Endothelial cell of umbilical vein (primary cell): ENCODE results near the gene SNRNP27. TPM values are rescaled to one million over a fixed set of nuclear protein-coding genes. Genes with fewer than 3 reads are reported as not detected.

ENCODE experiments used
- BruUV-seq: library from RNA; stranded (reverse); fragments of 400-500 nt; replicated peaks from 2 replicates; lab custom pipeline; 2021; lab: Mats Ljungman, UMichigan
- CTCF ChIA-PET: fragments of 300-600, 350-600 bp; sonication (Branson Sonifier 250); formaldehyde crosslinking; loops from one replicate; lab custom pipeline; 2021; ENCODE audit warnings: antibody characterized with exemption, inconsistent platforms; lab: Charles Lee
- POLR2A ChIA-PET: fragments of 300-600, 350-600 bp; sonication (Branson Sonifier 250); formaldehyde crosslinking; loops from one replicate; lab custom pipeline; 2021; ENCODE audit warnings: antibody characterized with exemption, inconsistent platforms; lab: Charles Lee
- DNase-seq: peaks from one replicate; pipeline ENCODE4 v3.0.0-alpha.2; 2011; ENCODE audit warnings: low read depth, low spot score
- FAIRE-seq: peaks from 2 replicates; lab custom pipeline; 2011; peaks lifted over from hg19 to GRCh38; lab: Jason Lieb, UNC
- H2AFZ ChIP-seq: 2 replicates; pipeline ENCODE4 v1.6.0; 2012; ENCODE audit warnings: low read depth, low read length, control low read depth, inconsistent platforms
- H3K27ac ChIP-seq: 2 replicates; pipeline ENCODE4 v1.5.1; 2011; ENCODE audit warnings: low read depth, mild to moderate bottlenecking, control low read depth, low read length, moderate library complexity; ENCODE audit not compliant: insufficient read depth
- H3K27me3 ChIP-seq, 2 experiments: 2 replicates each; pipeline versions ENCODE4 v1.6.0 to v1.6.1; 2011; ENCODE audit warnings: low read length in 2 of 2, mixed read lengths in 1 of 2; ENCODE audit not compliant: control insufficient read depth in 2 of 2, insufficient read depth in 2 of 2
- H3K36me3 ChIP-seq, 2 experiments: 2 replicates in 1 of 2; 3 replicates in 1 of 2; pipeline ENCODE4 v1.5.1; 2011; ENCODE audit warnings: low read length in 2 of 2, mild to moderate bottlenecking in 1 of 2, moderate library complexity in 1 of 2; ENCODE audit not compliant: control insufficient read depth in 2 of 2, insufficient read depth in 2 of 2; ENCODE audit errors: extremely low read depth in 1 of 2
- H3K4me1 ChIP-seq: 3 replicates; pipeline ENCODE4 v1.5.1; 2011; ENCODE audit warnings: mild to moderate bottlenecking, low read length; ENCODE audit not compliant: control insufficient read depth, insufficient read depth; ENCODE audit errors: extremely low read depth
- H3K4me2 ChIP-seq: 2 replicates; pipeline ENCODE4 v1.6.1; 2011; ENCODE audit warnings: low read length, control low read depth, mixed read lengths; ENCODE audit not compliant: insufficient read depth
- H3K4me3 ChIP-seq, 3 experiments: fragments of 200-600 bp in 1 of 3; sonication (generic), shearing (Covaris generic) in 1 of 3; replicated peaks in 1 of 3; 2 replicates each; pipeline ENCODE4 v1.5.1; 2011 to 2016; ENCODE audit warnings: control low read depth in 3 of 3, low read length in 3 of 3, mild to moderate bottlenecking in 2 of 3, inconsistent platforms in 1 of 3, low read depth in 1 of 3, moderate library complexity in 1 of 3; ENCODE audit not compliant: insufficient read depth in 1 of 3
- H3K79me2 ChIP-seq: 2 replicates; pipeline ENCODE4 v1.6.0; 2012; ENCODE audit warnings: low read length, inconsistent platforms; ENCODE audit not compliant: control insufficient read depth, insufficient read depth
- H3K9ac ChIP-seq: replicated peaks from 2 replicates; pipeline ENCODE3; 2011; ENCODE audit warnings: low read length, control low read depth; ENCODE audit not compliant: insufficient read depth; ENCODE audit errors: extremely low read depth
- H3K9me1 ChIP-seq: replicated peaks from 3 replicates; pipeline ENCODE4 v1.6.0; 2011; ENCODE audit warnings: mild to moderate bottlenecking, low read length; ENCODE audit not compliant: control insufficient read depth, insufficient read depth; ENCODE audit errors: extremely low read depth
- H3K9me3 ChIP-seq: replicated peaks from 2 replicates; pipeline ENCODE4 v1.5.1; 2012; ENCODE audit warnings: low read length, inconsistent platforms; ENCODE audit not compliant: control insufficient read depth, insufficient read depth
- H4K20me1 ChIP-seq: replicated peaks from 2 replicates; pipeline ENCODE3; 2011; ENCODE audit warnings: mild to moderate bottlenecking, low read length; ENCODE audit not compliant: control insufficient read depth, insufficient read depth; ENCODE audit errors: extremely low read depth
- EZH2 ChIP-seq: IDR thresholded peaks from 2 replicates; pipeline ENCODE4 v1.6.1; 2012; ENCODE audit warnings: borderline replicate concordance, low read depth, mild to moderate bottlenecking, moderate library complexity, low read length, inconsistent platforms; ENCODE audit not compliant: severe bottlenecking
- FOS ChIP-seq: IDR thresholded peaks from 2 replicates; pipeline ENCODE4 v1.6.1; 2011; ENCODE audit warnings: mild to moderate bottlenecking, low read length, moderate library complexity, borderline replicate concordance; ENCODE audit not compliant: insufficient read depth
- GATA2 ChIP-seq: IDR thresholded peaks from 2 replicates; pipeline ENCODE4 v1.7.0; 2011; ENCODE audit warnings: low read depth, mild to moderate bottlenecking, moderate library complexity, mixed read lengths, low read length; ENCODE audit not compliant: insufficient read length, insufficient read depth
- JUN ChIP-seq: IDR thresholded peaks from 2 replicates; pipeline ENCODE4 v1.6.1; 2011; ENCODE audit warnings: borderline replicate concordance, low read depth; ENCODE audit not compliant: insufficient read length, insufficient read depth
- MYC ChIP-seq: IDR thresholded peaks from one replicate; pipeline ENCODE4 v1.6.1; 2011; ENCODE audit warnings: mild to moderate bottlenecking, low read depth, low read length
- POLR2A ChIP-seq: IDR thresholded peaks from 2 replicates; pipeline ENCODE4 v1.6.1; 2012; ENCODE audit warnings: low read depth, mild to moderate bottlenecking, control low read depth, low read length
- POLR2AphosphoS5 ChIP-seq: IDR thresholded peaks from 2 replicates; pipeline ENCODE4 v1.6.1; 2012; ENCODE audit warnings: low read depth, mild to moderate bottlenecking, control low read depth, low read length, moderate library complexity; ENCODE audit not compliant: insufficient read depth
- dilution Hi-C: fragments of 300-500 bp; cut with MboI; formaldehyde crosslinking; loops from one replicate; pipeline ENCODE4 v1.15.0; 2019; ENCODE audit warnings: low sequenced_read_pairs; ENCODE audit not compliant: extremely low pct_ligation_motif_present
- intact Hi-C: fragments of 100-400 bp; cut with micrococcal nuclease; formaldehyde crosslinking; loops from one replicate; pipeline ENCODE4 v1.10.0; 2022
- polyA plus RNA-seq, 4 experiments: library from polyadenylated mRNA; depleted of rRNA in 3 of 4; stranded (reverse) in 3 of 4; unstranded in 1 of 4; fragments of >200 nt; gene quantifications; 2 replicates each; pipeline versions ENCODE4 v1.2.1 to v1.2.3, GENCODE V29; 2011 to 2012; ENCODE audit warnings: missing spikeins in 1 of 4
- total RNA-seq: library from RNA; stranded (reverse); gene quantifications from 2 replicates; pipeline ENCODE4 v1.2.3, GENCODE V29; 2021
- TF ChIP-seq, protein P1 (sequence below): IDR thresholded peaks from 2 replicates; pipeline ENCODE4 v1.6.1; 2011; ENCODE audit not compliant: insufficient read depth, insufficient read length
- TF ChIP-seq, protein P2 (sequence below), 2 donors: IDR thresholded peaks; 1 replicate in 1 of 2; 2 replicates in 1 of 2; pipeline ENCODE4 v1.5.1; 2011; ENCODE audit warnings: low read length in 2 of 2, mild to moderate bottlenecking in 2 of 2, moderate library complexity in 2 of 2, control low read depth in 1 of 2, inconsistent platforms in 1 of 2, low read depth in 1 of 2; ENCODE audit not compliant: insufficient read depth in 1 of 2; ENCODE audit errors: extremely low read depth in 1 of 2

The SNRNP27 gene
- total and polyA plus RNA-seq, 2 donors (not counting 3 experiments of a cell fraction or from before 2014, with no cell fraction given), result 12.7 to 50.6 TPM

DNA sequence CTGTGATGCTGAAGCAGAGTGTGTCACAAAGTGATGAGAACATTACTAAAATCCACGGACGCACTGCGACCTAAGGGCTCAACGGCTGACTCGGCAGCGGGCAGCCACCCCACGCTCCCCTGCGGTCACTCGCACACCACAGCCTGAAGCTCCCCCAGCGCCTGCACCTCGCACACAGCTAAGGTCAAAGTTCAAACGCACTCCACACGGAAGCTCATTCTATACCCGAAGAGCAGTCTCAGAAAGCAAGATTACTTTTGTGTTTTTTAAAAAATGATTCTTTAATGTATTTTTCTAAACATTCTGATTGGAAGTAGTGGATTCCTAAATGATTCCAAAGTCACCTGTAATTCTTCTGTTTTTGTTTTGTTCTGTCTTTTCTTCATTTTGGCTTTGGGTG is 46.0 kb downstream of the SNRNP27 start:
- no peaks in the 10 kb centered on the region for H3K27me3 ChIP-seq
- no peaks in the 10 kb centered on the region for H3K9me3 ChIP-seq
- H3K9ac ChIP-seq, result no peak overlapping the region
- POLR2A ChIA-PET, result no interaction called here
- intact Hi-C loops, result no loop called here
- peaks cover 17 to 21% of the 10 kb centered on the region in 2 experiments for H3K36me3 ChIP-seq
- TF ChIP-seq MYC (no peak), POLR2A (no peak), FOS (no peak), GATA2 (no peak), JUN (no peak), EZH2 (no peak), POLR2AphosphoS5 (no peak)
- TF ChIP-seq, protein P1, sequence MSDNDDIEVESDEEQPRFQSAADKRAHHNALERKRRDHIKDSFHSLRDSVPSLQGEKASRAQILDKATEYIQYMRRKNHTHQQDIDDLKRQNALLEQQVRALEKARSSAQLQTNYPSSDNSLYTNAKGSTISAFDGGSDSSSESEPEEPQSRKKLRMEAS, result no peak
- TF ChIP-seq, protein P2, sequence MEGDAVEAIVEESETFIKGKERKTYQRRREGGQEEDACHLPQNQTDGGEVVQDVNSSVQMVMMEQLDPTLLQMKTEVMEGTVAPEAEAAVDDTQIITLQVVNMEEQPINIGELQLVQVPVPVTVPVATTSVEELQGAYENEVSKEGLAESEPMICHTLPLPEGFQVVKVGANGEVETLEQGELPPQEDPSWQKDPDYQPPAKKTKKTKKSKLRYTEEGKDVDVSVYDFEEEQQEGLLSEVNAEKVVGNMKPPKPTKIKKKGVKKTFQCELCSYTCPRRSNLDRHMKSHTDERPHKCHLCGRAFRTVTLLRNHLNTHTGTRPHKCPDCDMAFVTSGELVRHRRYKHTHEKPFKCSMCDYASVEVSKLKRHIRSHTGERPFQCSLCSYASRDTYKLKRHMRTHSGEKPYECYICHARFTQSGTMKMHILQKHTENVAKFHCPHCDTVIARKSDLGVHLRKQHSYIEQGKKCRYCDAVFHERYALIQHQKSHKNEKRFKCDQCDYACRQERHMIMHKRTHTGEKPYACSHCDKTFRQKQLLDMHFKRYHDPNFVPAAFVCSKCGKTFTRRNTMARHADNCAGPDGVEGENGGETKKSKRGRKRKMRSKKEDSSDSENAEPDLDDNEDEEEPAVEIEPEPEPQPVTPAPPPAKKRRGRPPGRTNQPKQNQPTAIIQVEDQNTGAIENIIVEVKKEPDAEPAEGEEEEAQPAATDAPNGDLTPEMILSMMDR (IDR thresholded peaks at IDR 0.05; ENCODE audit: extremely low read depth in 1 of 2, insufficient read depth in 1 of 2, low read depth in 1 of 2, low read length in 2 of 2), result no peak
- no TSS peak for BruUV-seq
- H2AFZ ChIP-seq, result no peak overlapping the region
- no peaks in the 10 kb centered on the region for H3K9me1 ChIP-seq
- no peak overlapping the region for H3K4me2 ChIP-seq
- dilution Hi-C loops, result no loop called here
- DNase-seq (no peak), FAIRE-seq (no peak)
- no peak overlapping the region for H3K27ac ChIP-seq
- peaks cover 16% of the 10 kb centered on the region for H3K4me1 ChIP-seq
- CTCF ChIA-PET, result interaction anchor here (0.9 kb wide), 1 partner anchor 8 kb away, joined by 3 read pairs; no protein-coding TSS in a partner anchor
- H3K79me2 ChIP-seq, result no peaks in the 10 kb centered on the region
- no peak overlapping the region for H3K4me3 ChIP-seq
- no peaks in the 10 kb centered on the region for H4K20me1 ChIP-seq
